ENCODE results near the gene GSG1L2. TPM values are rescaled to one million over a fixed set of nuclear protein-coding genes. Genes with fewer than 3 reads are reported as not detected.

GSG1L2 gene
- not detected for total RNA-seq

GRCh38 chr17:9821921-9822320, at the start of gene GSG1L2:
GSG1L2 (minus strand) TSS chr17:9822079; CDS start chr17:9822071, 8 bp downstream.

GRCh38 chr17:9825641-9826150, 3.8 kb upstream of the GSG1L2 start, which contains the start of gene GLP2R:
GLP2R (plus strand) TSS chr17:9825924; CDS start chr17:9826064, 140 bp downstream.

DNA sequence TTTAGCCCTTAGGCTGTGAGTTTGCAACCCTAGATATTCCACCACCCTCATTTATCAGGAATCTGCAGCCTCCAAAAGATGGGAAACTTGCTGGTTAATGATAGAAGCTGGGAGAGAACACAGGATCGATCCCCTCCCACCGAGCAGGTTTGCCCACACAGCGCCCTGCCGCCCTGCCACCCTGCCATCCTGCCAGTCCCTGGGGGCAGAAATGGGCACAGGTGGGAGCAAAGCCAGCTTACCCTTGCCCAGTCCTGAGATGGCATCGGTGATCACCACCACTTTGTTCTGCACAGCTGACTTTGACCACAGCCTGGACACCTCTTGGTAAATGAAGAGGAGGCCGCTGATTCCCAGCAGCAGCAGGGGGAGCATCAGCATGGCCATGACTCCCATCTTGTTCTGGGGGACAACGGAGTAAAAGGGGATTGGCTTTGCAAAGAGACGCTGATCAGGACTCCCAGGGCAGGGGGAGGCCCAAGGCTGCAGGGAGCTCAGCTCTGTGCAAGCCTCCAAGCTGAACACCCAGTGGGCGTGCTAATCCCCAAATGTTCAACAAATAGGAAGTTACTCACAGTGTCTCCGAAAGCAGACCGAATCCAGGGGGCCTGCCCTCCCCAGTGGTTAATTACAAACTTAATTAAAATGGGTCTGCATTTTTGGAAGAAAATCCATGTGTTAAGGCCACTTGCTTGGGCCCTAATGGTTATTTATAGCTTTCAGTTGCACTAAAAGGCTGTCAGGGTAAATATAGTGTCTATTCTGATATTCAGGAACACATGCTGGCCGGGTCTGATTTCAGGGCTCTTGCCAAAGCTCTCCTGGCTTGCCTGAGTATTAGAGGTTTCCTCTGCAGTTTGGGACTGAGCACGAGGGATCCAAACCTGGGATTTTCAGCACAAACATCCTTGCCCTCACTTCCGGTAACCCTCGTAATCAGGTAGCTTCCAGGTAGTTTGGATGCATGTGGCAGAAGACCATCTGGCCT, 30.7 kb downstream of the GSG1L2 start, which contains the start of gene DHRS7C:
DHRS7C (minus strand) TSS at position 704 of the 988 bp plus-strand sequence; CDS start at position 396, 308 bp downstream.

Other genes with a start within 250 kb of the GSG1L2 start
- gene STX8, start 246.3 kb downstream of the GSG1L2 start, total RNA-seq = 93.3 TPM
- 2.8 TPM for gene CFAP52, start 245.4 kb downstream of the GSG1L2 start, total RNA-seq
- gene USP43, start 176.6 kb downstream of the GSG1L2 start, total RNA-seq = 6.6 TPM
- gene DHRS7C, start 30.5 kb downstream of the GSG1L2 start, total RNA-seq = not detected
- not detected for gene GLP2R, start 3.8 kb upstream of the GSG1L2 start, total RNA-seq
- gene RCVRN, start 83.2 kb upstream of the GSG1L2 start, total RNA-seq = 0.31 TPM

All from parietal lobe (tissue), 1 donor.